GM10847 (cell line): ENCODE results near the gene CELSR2.
A peak's percentile ranks its signal among the peaks of the same experiment; 100 is the strongest.

Experiments
- POLR2A ChIP-seq: IDR thresholded peaks from 2 replicates; pipeline ENCODE4 v1.6.1; 2011; ENCODE audit not compliant: insufficient read length; ENCODE audit errors: extremely low read depth

Gene CELSR2

DNA sequence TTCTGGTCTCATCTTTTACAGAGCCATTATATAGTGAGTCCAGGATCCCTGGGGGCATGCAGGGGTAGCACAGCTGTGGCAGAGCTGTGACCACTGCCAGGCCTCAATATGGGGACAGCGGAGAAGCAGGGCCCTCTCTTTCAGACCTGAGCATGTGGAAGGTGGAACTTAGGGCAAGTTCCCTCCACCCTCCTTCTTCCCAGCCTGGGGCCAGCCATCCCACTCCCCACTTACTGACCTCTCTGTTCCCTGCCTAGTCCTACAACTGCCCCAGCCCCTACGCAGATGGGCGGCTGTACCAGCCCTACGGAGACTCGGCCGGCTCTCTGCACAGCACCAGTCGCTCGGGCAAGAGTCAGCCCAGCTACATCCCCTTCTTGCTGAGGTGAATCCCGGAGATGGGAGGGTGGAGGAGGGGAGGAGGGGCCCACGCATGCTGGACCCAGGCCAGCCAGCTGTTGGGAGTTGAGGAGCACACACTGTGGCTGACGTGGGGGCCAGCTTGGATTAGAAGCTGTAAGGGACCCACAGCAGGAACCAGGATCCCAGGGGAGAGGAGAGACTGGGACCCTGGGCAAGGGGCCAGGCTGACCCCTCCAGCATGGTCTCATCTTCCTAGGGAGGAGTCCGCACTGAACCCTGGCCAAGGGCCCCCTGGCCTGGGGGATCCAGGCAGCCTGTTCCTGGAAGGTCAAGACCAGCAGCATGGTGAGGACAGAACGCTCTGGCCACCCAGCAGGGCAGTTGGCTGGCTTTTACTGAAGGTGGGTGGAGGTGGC, 22.9 kb downstream of the CELSR2 start:
- no peak for TF ChIP-seq POLR2A

- no peak for TF ChIP-seq POLR2A
These were observed 23.6 kb downstream of the CELSR2 start for GRCh38 chr1:109272831-109273547.

GRCh38 chr1:109273570-109274288, 24.4 kb downstream of the CELSR2 start:
- no peak for TF ChIP-seq POLR2A

GRCh38 chr1:109274533-109275476, 25.5 kb downstream of the CELSR2 start:
- TF ChIP-seq POLR2A = no peak

DNA sequence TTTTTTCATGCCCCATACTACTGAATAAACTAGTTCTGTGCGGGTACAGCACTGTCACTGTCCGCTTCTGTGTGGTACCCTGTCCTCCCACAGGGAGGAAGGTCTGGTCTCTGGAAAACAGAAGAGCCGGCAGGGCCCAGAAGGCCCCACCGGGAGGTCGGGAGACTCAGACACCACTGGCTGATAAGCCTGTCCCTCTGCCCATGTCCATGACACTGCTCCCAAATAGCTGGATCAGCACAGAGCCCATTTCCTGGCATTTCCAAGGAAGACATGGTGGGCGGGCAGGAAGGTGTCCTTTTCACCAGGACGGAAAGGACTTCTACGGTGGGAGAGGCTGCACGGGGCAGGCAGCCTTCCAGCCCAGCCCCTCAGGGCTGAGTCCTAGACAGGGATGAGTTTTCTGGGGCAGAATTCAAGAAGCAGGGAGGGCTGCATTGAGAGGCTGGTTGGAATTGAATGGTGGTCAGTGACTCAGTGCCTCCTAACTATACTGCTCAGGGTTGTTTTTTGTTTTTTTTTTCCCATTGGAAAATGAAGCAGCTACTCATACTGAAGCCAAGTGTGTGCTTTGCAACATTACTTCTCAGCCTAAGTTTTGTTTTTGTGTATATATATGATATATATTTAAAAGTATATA, 26.5 kb downstream of the CELSR2 start:
- TF ChIP-seq POLR2A = no peak

GRCh38 chr1:109277434-109278204, 28.3 kb downstream of the CELSR2 start:
- TF ChIP-seq POLR2A = no peak

GRCh38 chr1:109279615-109280278, 30.4 kb downstream of the CELSR2 start:
- TF ChIP-seq POLR2A = no peak

DNA sequence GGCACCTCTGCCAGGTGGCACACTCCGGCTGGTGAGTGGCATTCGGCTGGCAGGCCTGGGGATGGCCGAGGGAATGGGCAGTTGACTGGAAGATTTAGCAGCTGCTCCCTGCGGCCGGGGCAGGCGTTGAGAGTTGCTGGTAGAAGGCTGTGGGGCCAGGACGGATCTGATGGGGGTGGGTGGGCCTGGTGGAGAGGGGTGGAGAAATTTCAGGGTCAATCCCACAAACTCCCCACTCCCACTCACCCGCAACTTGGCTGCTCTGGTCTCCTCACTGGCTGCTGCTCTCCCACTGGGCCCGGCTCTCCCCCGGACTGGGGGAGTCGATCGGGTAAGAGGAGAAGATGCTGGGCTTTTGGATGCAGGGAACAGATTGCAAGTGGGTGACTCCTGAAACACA, 31.5 kb downstream of the CELSR2 start:
- no peak for TF ChIP-seq POLR2A

- no peak for TF ChIP-seq POLR2A
These were observed 32.5 kb downstream of the CELSR2 start for GRCh38 chr1:109281680-109282496.

- TF ChIP-seq POLR2A = no peak
These were observed 33.2 kb downstream of the CELSR2 start for GRCh38 chr1:109282497-109282951.

- TF ChIP-seq POLR2A = peak; percentile 52
These were observed 33.8 kb downstream of the CELSR2 start, which contains the start of gene PSRC1 for GRCh38 chr1:109282952-109283747. Gene PSRC1 (minus strand): TSS chr1:109283145.
